ENCODE results near the gene NUBPL. TPM values are rescaled to one million over a fixed set of nuclear protein-coding genes. Genes with fewer than 3 reads are reported as not detected.

NUBPL gene
- total RNA-seq, 4 donors from 2014 or later, result 4.6 to 8.8 (median 7.7) TPM

GRCh38 chr14:31566456-31566855 is 5.3 kb downstream of the NUBPL start:
- TF ChIP-seq, protein P1, sequence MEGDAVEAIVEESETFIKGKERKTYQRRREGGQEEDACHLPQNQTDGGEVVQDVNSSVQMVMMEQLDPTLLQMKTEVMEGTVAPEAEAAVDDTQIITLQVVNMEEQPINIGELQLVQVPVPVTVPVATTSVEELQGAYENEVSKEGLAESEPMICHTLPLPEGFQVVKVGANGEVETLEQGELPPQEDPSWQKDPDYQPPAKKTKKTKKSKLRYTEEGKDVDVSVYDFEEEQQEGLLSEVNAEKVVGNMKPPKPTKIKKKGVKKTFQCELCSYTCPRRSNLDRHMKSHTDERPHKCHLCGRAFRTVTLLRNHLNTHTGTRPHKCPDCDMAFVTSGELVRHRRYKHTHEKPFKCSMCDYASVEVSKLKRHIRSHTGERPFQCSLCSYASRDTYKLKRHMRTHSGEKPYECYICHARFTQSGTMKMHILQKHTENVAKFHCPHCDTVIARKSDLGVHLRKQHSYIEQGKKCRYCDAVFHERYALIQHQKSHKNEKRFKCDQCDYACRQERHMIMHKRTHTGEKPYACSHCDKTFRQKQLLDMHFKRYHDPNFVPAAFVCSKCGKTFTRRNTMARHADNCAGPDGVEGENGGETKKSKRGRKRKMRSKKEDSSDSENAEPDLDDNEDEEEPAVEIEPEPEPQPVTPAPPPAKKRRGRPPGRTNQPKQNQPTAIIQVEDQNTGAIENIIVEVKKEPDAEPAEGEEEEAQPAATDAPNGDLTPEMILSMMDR (IDR thresholded peaks at IDR 0.05), result no peak
- H3K27ac ChIP-seq, result no peak overlapping the region
- no peaks in the 10 kb centered on the region for H3K9me3 ChIP-seq
- peaks cover 0 to 7% (median 0%) of the 10 kb centered on the region in 4 donors for H3K4me1 ChIP-seq
- no peak overlapping the region for H3K4me3 ChIP-seq
- H3K27me3 ChIP-seq, result no peaks in the 10 kb centered on the region
- no peaks in the 10 kb centered on the region for H3K36me3 ChIP-seq
- DNase-seq, result no peak

- Histone ChIP-seq H3K4me1 (no peaks in the 10 kb centered on the region), H3K4me3 (no peak overlapping the region), H3K27me3 (no peaks in the 10 kb centered on the region), H3K9me3 (no peaks in the 10 kb centered on the region), H3K36me3 (no peaks in the 10 kb centered on the region), H3K27ac (no peak overlapping the region)
- TF ChIP-seq, protein P1 (IDR thresholded peaks at IDR 0.05), result no peak
- TF ChIP-seq POLR2A (IDR thresholded peaks at IDR 0.05), result no peak
- no peak for DNase-seq
These were observed 6.5 kb downstream of the NUBPL start for GRCh38 chr14:31567655-31568054.

GRCh38 chr14:31568161-31568560 is 7.0 kb downstream of the NUBPL start:
- Histone ChIP-seq H3K36me3 (no peaks in the 10 kb centered on the region), H3K9me3 (no peaks in the 10 kb centered on the region), H3K4me1 (no peaks in the 10 kb centered on the region), H3K27ac (no peak overlapping the region), H3K27me3 (no peaks in the 10 kb centered on the region), H3K4me3 (no peak overlapping the region)
- DNase-seq, result no peak
- TF ChIP-seq, protein P1 (IDR thresholded peaks at IDR 0.05), result no peak
- TF ChIP-seq POLR2A (IDR thresholded peaks at IDR 0.05), result no peak

GRCh38 chr14:31568671-31569070 is 7.5 kb downstream of the NUBPL start:
- H3K4me3 ChIP-seq, result no peak overlapping the region
- H3K27me3 ChIP-seq, result no peaks in the 10 kb centered on the region
- no peaks in the 10 kb centered on the region for H3K9me3 ChIP-seq
- no peaks in the 10 kb centered on the region for H3K36me3 ChIP-seq
- TF ChIP-seq POLR2A (IDR thresholded peaks at IDR 0.05), result no peak
- TF ChIP-seq, protein P1 (IDR thresholded peaks at IDR 0.05), result no peak
- H3K27ac ChIP-seq, result no peak overlapping the region
- no peaks in the 10 kb centered on the region for H3K4me1 ChIP-seq
- no peak for DNase-seq

DNA sequence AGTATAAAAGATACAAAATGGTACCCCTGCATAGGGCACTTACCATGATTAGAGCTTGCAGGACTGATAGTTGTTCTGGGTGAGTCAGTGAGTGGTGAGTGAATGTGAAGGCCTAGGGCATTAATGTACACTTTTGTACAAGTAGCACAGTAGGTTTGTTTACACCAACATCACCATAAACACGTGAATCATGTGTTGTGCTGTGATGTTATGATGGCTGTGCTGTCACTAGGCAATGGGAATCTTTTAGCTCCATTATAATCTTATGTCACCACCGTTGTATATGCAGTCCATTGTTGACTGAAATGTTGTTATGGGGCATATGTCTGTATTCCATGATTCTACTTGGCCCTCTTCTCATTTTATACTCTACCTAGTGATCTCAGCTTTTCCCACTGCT is 11.8 kb downstream of the NUBPL start:
- no peak overlapping the region for H3K27ac ChIP-seq

More for the DNA sequence above, 11.8 kb downstream of the NUBPL start:
- Histone ChIP-seq H3K4me3 (no peak overlapping the region), H3K4me1 (no peaks in the 10 kb centered on the region), H3K9me3 (no peaks in the 10 kb centered on the region), H3K27me3 (no peaks in the 10 kb centered on the region), H3K36me3 (no peaks in the 10 kb centered on the region)
- no peak for DNase-seq
- TF ChIP-seq, protein P1 (IDR thresholded peaks at IDR 0.05), result no peak
- TF ChIP-seq POLR2A (IDR thresholded peaks at IDR 0.05), result no peak

Measured in Peyer's patch (tissue), 4 donors.